Inflammatory macrophage (primary cell): Measurements from ENCODE around the gene PAM16.

Experiments used
- DNase-seq, 2 donors: peaks; one replicate each; pipeline ENCODE4 v3.0.0-alpha.2; 2020 to 2022

PAM16 gene

DNA sequence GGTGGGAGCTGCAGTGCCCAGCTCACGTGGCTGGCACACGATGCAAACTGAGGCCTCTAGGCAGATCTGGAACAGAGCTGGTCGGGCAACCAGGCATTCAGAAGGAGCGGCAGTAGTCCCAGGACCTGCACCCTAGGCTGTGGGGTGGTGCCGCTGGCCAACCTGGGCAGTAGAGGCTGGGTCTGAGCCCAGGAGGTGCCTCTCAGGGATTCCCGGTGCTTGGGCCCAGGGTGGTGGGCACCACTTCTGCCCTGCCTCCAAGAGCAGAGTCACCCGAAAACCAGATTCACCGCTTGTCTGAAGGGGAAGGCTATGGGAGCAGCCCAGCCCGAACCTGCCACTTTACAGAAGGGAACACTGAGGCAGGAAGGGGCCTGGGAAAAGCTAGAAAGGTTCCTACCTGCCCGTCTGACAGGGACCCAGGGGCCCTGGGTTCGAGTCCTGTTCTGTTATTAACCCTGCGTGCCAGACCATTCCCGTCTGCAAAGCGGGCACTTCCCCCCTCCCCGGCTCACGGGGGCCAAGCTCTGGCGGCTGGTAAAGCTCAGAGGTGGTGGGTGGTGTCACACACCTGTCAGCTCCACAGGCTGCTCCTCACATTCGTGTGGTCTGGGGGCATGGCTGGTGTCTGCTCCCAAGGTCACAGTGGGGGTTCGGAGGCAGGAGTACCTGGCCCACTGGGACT, 18.4 kb downstream of the PAM16 start:
- no peak for DNase-seq

- DNase-seq: no peak
These were observed 19.0 kb downstream of the PAM16 start for GRCh38 chr16:4332083-4332482.

- peak; percentile 72 to 82 for DNase-seq
These were observed 20.7 kb downstream of the PAM16 start for GRCh38 chr16:4330277-4330874.

DNA sequence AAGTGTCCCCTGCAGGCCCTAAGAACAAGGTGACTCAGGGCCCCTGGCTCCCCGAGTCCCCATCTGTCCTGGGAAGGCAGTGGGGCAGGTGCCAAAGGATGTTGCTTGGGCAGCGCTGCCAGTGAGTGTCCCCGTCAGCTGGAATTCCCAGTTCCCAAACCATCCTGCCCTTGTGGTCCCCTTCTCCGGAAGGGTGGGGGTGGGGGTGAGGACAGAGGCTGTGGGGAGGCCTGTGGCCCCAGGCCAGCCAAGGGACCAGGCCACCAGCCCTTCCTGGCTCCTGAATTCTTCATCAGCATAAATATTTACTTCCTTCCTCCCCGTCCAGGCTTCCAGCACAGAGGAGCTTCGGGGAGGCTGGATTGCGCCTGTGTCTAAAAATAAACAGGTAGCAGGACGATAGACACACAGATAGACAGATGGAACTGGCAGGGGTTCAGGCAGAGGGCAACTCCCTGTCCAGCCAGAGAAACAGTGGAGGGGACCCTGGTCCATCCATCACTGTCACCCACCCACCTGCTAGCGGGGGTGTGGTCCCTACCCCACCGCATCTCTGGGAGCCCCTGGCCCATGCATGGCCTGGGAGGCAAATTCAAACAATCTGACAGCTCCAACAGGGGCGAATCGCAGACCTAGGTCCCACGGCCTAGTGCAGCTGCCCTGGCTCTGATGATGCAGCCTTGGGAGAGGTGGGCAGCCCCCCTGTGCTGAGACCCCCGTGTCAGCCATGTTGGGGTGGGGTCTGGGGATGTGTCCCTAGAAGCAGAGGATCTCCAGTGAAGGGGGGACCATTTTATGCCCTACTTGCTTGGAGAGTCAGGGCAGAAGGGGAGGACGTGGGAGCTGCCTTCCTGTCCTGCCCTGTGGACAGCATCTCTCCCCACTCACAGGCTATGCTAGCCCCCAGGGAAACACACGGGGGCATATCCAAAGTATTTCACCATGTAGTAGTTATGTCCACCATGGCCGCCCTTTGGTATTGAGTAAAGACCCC, 22.0 kb downstream of the PAM16 start:
- DNase-seq: no peak

- peak; percentile 66 to 83 for DNase-seq
These were observed 22.9 kb downstream of the PAM16 start for GRCh38 chr16:4328046-4328781.

- no peak for DNase-seq
These were observed 23.6 kb downstream of the PAM16 start for GRCh38 chr16:4327386-4328045.

GRCh38 chr16:4325253-4325758, 25.8 kb downstream of the PAM16 start:
- DNase-seq: peak; percentile 83 to 90

GRCh38 chr16:4324492-4325252, 26.4 kb downstream of the PAM16 start:
- DNase-seq: no peak

DNA sequence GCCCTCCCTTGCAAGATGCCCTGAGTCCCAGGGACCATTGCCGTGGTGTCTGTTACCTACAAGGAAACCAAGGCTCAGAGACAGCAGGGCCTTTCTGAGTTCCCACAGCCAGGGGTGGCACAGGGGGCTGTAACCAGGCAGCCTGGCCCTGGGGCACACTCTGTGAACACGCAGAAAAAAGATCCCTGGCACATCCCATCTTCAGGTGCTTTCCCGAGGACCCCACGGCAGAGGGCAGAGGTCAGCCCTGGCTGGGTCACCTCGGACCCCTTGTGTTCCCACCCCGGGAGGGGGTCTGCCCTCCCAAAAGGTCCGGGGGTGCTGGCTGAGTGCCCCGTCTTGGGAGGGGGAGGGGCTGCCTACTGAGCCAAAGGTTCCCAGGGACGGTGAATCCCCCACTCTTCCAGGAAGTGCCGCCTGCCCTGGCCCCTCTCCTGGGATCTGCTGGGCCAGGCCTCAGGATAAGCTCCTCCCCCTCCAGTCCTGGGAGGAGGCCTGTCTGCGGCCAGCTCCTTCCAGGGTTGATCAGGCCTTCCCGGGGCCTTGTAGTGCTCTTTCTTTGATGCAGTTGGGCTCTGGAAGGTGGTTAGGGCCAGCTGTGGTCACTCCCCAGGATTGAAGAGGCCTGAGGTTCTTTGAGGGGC, 27.2 kb downstream of the PAM16 start:
- no peak for DNase-seq

- no peak for DNase-seq
These were observed 27.9 kb downstream of the PAM16 start for GRCh38 chr16:4323071-4323844.

- DNase-seq: no peak
These were observed 28.7 kb downstream of the PAM16 start for GRCh38 chr16:4322121-4323052.

- no peak for DNase-seq
These were observed 29.6 kb downstream of the PAM16 start for GRCh38 chr16:4321286-4322120.

DNA sequence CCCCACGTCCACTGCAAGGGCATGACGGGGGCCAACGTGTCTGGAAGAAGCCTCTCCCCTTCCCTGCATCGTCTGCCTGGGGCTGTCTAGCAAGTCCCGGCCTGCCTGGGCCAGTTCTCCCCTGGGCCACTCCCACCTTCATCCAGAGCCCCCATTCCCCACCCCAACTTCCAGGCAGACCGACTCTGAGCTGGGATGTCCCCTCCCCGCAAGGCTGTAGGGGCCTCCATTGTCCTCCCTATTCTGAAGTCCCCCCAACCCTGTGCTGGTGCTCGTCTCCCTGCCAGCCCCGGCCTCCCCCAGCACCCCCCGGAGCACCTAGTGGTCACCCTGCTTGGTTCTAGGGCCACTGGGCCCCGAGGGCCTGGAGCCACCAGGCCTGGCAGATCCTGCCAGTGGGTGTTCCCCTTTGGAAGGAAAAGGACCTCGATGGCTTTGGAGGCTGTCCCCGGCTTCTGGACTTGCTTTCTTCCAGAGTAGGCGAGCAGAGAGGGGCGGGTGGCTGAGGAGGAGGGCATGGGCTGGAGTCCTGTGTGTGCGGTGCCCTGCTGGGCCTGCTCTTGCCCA, 30.5 kb downstream of the PAM16 start:
- no peak for DNase-seq

GRCh38 chr16:4319454-4320421, 31.4 kb downstream of the PAM16 start:
- no peak for DNase-seq

DNA sequence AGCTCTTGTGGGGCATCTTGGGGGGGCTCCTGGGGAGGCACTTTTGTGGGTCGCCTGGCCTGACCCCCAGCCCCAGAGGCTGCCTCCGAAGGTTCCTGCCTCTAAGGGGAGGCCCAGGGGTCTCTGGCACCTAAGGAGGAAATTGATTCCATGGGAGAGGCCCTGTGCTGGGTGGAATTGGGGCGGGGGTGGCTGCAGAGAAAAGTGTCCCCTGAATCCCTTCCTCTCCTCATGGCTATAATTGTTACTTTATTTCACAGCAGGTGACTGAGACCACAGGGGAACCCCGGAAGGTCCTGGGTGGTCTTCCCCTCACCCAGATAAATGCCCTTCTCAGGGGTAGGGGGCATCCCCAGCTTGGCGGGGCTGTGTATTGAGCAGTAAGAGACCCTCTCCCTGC, 32.2 kb downstream of the PAM16 start:
- DNase-seq: no peak

DNA sequence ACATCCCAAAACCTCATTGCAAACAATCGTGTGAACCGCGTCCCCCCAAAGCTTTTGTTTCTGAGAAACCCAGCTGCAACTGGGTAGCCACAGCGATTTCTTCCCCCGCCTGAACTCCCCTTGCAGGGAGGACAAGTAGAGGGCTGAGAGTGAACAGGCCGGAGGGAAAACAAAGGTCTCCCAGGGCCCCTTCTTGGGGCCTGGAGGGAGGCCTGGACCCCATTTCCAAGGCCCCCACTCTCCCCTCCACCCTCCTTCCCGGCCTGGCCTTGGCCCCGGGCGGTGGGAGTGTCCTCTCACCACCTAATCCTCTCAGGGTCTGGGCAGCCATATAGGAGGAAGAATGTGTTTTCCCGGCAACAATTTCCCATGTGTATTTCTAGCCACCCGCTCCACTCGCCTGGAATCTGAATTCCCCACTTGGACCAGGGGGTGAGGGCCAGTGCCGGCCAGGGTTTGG, 32.6 kb downstream of the PAM16 start:
- DNase-seq: no peak
